ENCODE measurements around the gene SESTD1. TPM values are rescaled to one million over a fixed set of nuclear protein-coding genes. Genes with fewer than 3 reads are reported as not detected.

The SESTD1 gene
- total and polyA plus RNA-seq, 2 donors = 4.4 to 9.4 TPM

- Histone ChIP-seq H3K36me3 (ENCODE audit: control insufficient read depth in 2 of 2, insufficient read depth in 2 of 2, low read length in 1 of 2) (peaks cover 0 to 16% of the 10 kb centered on the region in 2 donors), H3K9me3 (ENCODE audit: control insufficient read depth in 2 of 2, insufficient read depth in 1 of 2, low read length in 1 of 2) (no peaks in the 10 kb centered on the region), H3K27ac (ENCODE audit: low read depth in 1 of 2, low read length in 1 of 2) (no peak overlapping the region), H3K4me1 (ENCODE audit: control insufficient read depth in 2 of 2, insufficient read depth in 2 of 2, low read length in 2 of 2) (no peaks in the 10 kb centered on the region), H3K27me3 (ENCODE audit: control insufficient read depth in 2 of 2, insufficient read depth in 1 of 2, low read length in 1 of 2) (no peaks in the 10 kb centered on the region), H3K4me3 (ENCODE audit: low read length in 2 of 2) (no peak overlapping the region)
- DNase-seq (ENCODE audit: low read depth in 6 of 9, low spot score in 9 of 9) = no peak
- 33% methylated on average over 1 of the region's 1 CpG for WGBS
Measured at GRCh38 chr2:179170901-179171300, 93.7 kb downstream of the SESTD1 start.

- Histone ChIP-seq H3K27ac (ENCODE audit: low read depth in 1 of 2, low read length in 1 of 2) (no peak overlapping the region), H3K4me1 (ENCODE audit: control insufficient read depth in 2 of 2, insufficient read depth in 2 of 2, low read length in 2 of 2) (no peaks in the 10 kb centered on the region), H3K27me3 (ENCODE audit: control insufficient read depth in 2 of 2, insufficient read depth in 1 of 2, low read length in 1 of 2) (no peaks in the 10 kb centered on the region), H3K36me3 (ENCODE audit: control insufficient read depth in 2 of 2, insufficient read depth in 2 of 2, low read length in 1 of 2) (peaks cover 0 to 1% of the 10 kb centered on the region in 2 donors), H3K4me3 (ENCODE audit: low read length in 2 of 2) (no peak overlapping the region), H3K9me3 (ENCODE audit: control insufficient read depth in 2 of 2, insufficient read depth in 1 of 2, low read length in 1 of 2) (no peaks in the 10 kb centered on the region)
- DNase-seq (ENCODE audit: low read depth in 6 of 9, low spot score in 9 of 9) = no peak
- 94% methylated on average over 3 of the region's 3 CpGs for WGBS
Measured at GRCh38 chr2:179165356-179166000, 99.2 kb downstream of the SESTD1 start.

- WGBS = 46% methylated on average over 1 of the region's 1 CpG
- H3K36me3 ChIP-seq (ENCODE audit: control insufficient read depth in 2 of 2, insufficient read depth in 2 of 2, low read length in 1 of 2) = peaks cover 7 to 19% of the 10 kb centered on the region in 2 donors
Measured at GRCh38 chr2:179141206-179141605, 123.4 kb downstream of the SESTD1 start.

GRCh38 chr2:179140571-179140970, 124.1 kb downstream of the SESTD1 start:
- H3K36me3 ChIP-seq (ENCODE audit: control insufficient read depth in 2 of 2, insufficient read depth in 2 of 2, low read length in 1 of 2) = peaks cover 7 to 19% of the 10 kb centered on the region in 2 donors
- H3K4me1 ChIP-seq (ENCODE audit: control insufficient read depth in 2 of 2, insufficient read depth in 2 of 2, low read length in 2 of 2) = no peaks in the 10 kb centered on the region
- no peak overlapping the region for H3K27ac ChIP-seq (ENCODE audit: low read depth in 1 of 2, low read length in 1 of 2)
- H3K4me3 ChIP-seq (ENCODE audit: low read length in 2 of 2) = no peak overlapping the region
- H3K27me3 ChIP-seq (ENCODE audit: control insufficient read depth in 2 of 2, insufficient read depth in 1 of 2, low read length in 1 of 2) = no peaks in the 10 kb centered on the region
- H3K9me3 ChIP-seq (ENCODE audit: control insufficient read depth in 2 of 2, insufficient read depth in 1 of 2, low read length in 1 of 2) = no peaks in the 10 kb centered on the region
- no peak for DNase-seq (ENCODE audit: low read depth in 6 of 9, low spot score in 9 of 9)
- 98% methylated on average over 4 of the region's 4 CpGs for WGBS

More at GRCh38 chr2:179141206-179141605, 123.4 kb downstream of the SESTD1 start:
- Histone ChIP-seq H3K4me3 (ENCODE audit: low read length in 2 of 2) (no peak overlapping the region), H3K27ac (ENCODE audit: low read depth in 1 of 2, low read length in 1 of 2) (no peak overlapping the region), H3K4me1 (ENCODE audit: control insufficient read depth in 2 of 2, insufficient read depth in 2 of 2, low read length in 2 of 2) (no peaks in the 10 kb centered on the region), H3K9me3 (ENCODE audit: control insufficient read depth in 2 of 2, insufficient read depth in 1 of 2, low read length in 1 of 2) (no peaks in the 10 kb centered on the region), H3K27me3 (ENCODE audit: control insufficient read depth in 2 of 2, insufficient read depth in 1 of 2, low read length in 1 of 2) (no peaks in the 10 kb centered on the region)
- no peak for DNase-seq (ENCODE audit: low read depth in 6 of 9, low spot score in 9 of 9)

GRCh38 chr2:179139506-179139905, 125.1 kb downstream of the SESTD1 start:
- no peak for DNase-seq (ENCODE audit: low read depth in 6 of 9, low spot score in 9 of 9)
- Histone ChIP-seq H3K4me1 (ENCODE audit: control insufficient read depth in 2 of 2, insufficient read depth in 2 of 2, low read length in 2 of 2) (no peaks in the 10 kb centered on the region), H3K4me3 (ENCODE audit: low read length in 2 of 2) (no peak overlapping the region), H3K9me3 (ENCODE audit: control insufficient read depth in 2 of 2, insufficient read depth in 1 of 2, low read length in 1 of 2) (no peaks in the 10 kb centered on the region), H3K27me3 (ENCODE audit: control insufficient read depth in 2 of 2, insufficient read depth in 1 of 2, low read length in 1 of 2) (no peaks in the 10 kb centered on the region), H3K36me3 (ENCODE audit: control insufficient read depth in 2 of 2, insufficient read depth in 2 of 2, low read length in 1 of 2) (peaks cover 7 to 19% of the 10 kb centered on the region in 2 donors), H3K27ac (ENCODE audit: low read depth in 1 of 2, low read length in 1 of 2) (no peak overlapping the region)
- 94% methylated on average over 4 of the region's 4 CpGs for WGBS

GRCh38 chr2:179137200-179137759, 127.4 kb downstream of the SESTD1 start:
- 97% methylated on average over 1 of the region's 1 CpG for WGBS
- no peaks in the 10 kb centered on the region for H3K9me3 ChIP-seq (ENCODE audit: control insufficient read depth in 2 of 2, insufficient read depth in 1 of 2, low read length in 1 of 2)
- no peak for DNase-seq (ENCODE audit: low read depth in 6 of 9, low spot score in 9 of 9)
- H3K27me3 ChIP-seq (ENCODE audit: control insufficient read depth in 2 of 2, insufficient read depth in 1 of 2, low read length in 1 of 2) = no peaks in the 10 kb centered on the region
- peaks cover 4 to 12% of the 10 kb centered on the region in 2 donors for H3K36me3 ChIP-seq (ENCODE audit: control insufficient read depth in 2 of 2, insufficient read depth in 2 of 2, low read length in 1 of 2)
- no peak overlapping the region for H3K27ac ChIP-seq (ENCODE audit: low read depth in 1 of 2, low read length in 1 of 2)
- H3K4me3 ChIP-seq (ENCODE audit: low read length in 2 of 2) = no peak overlapping the region
- no peaks in the 10 kb centered on the region for H3K4me1 ChIP-seq (ENCODE audit: control insufficient read depth in 2 of 2, insufficient read depth in 2 of 2, low read length in 2 of 2)

- 100% methylated on average over 1 of the region's 1 CpG for WGBS
- no peaks in the 10 kb centered on the region for H3K9me3 ChIP-seq (ENCODE audit: control insufficient read depth in 2 of 2, insufficient read depth in 1 of 2, low read length in 1 of 2)
- no peaks in the 10 kb centered on the region for H3K36me3 ChIP-seq (ENCODE audit: control insufficient read depth in 2 of 2, insufficient read depth in 2 of 2, low read length in 1 of 2)
- H3K27me3 ChIP-seq (ENCODE audit: control insufficient read depth in 2 of 2, insufficient read depth in 1 of 2, low read length in 1 of 2) = no peaks in the 10 kb centered on the region
- no peaks in the 10 kb centered on the region for H3K4me1 ChIP-seq (ENCODE audit: control insufficient read depth in 2 of 2, insufficient read depth in 2 of 2, low read length in 2 of 2)
- H3K4me3 ChIP-seq (ENCODE audit: low read length in 2 of 2) = no peak overlapping the region
- no peak overlapping the region for H3K27ac ChIP-seq (ENCODE audit: low read depth in 1 of 2, low read length in 1 of 2)
- DNase-seq (ENCODE audit: low read depth in 6 of 9, low spot score in 9 of 9) = no peak
Measured at GRCh38 chr2:179133016-179133415, 131.6 kb downstream of the SESTD1 start.

- 91% methylated on average over 2 of the region's 2 CpGs for WGBS
- H3K4me1 ChIP-seq (ENCODE audit: control insufficient read depth in 2 of 2, insufficient read depth in 2 of 2, low read length in 2 of 2) = no peaks in the 10 kb centered on the region
- no peak overlapping the region for H3K27ac ChIP-seq (ENCODE audit: low read depth in 1 of 2, low read length in 1 of 2)
- H3K9me3 ChIP-seq (ENCODE audit: control insufficient read depth in 2 of 2, insufficient read depth in 1 of 2, low read length in 1 of 2) = no peaks in the 10 kb centered on the region
- no peak for DNase-seq (ENCODE audit: low read depth in 6 of 9, low spot score in 9 of 9)
- H3K36me3 ChIP-seq (ENCODE audit: control insufficient read depth in 2 of 2, insufficient read depth in 2 of 2, low read length in 1 of 2) = no peaks in the 10 kb centered on the region
- no peak overlapping the region for H3K4me3 ChIP-seq (ENCODE audit: low read length in 2 of 2)
- H3K27me3 ChIP-seq (ENCODE audit: control insufficient read depth in 2 of 2, insufficient read depth in 1 of 2, low read length in 1 of 2) = no peaks in the 10 kb centered on the region
Measured at GRCh38 chr2:179132076-179132475, 132.6 kb downstream of the SESTD1 start.

GRCh38 chr2:179130560-179130959, 134.1 kb downstream of the SESTD1 start:
- no peaks in the 10 kb centered on the region for H3K9me3 ChIP-seq (ENCODE audit: control insufficient read depth in 2 of 2, insufficient read depth in 1 of 2, low read length in 1 of 2)
- no peak overlapping the region for H3K4me3 ChIP-seq (ENCODE audit: low read length in 2 of 2)
- no peaks in the 10 kb centered on the region for H3K4me1 ChIP-seq (ENCODE audit: control insufficient read depth in 2 of 2, insufficient read depth in 2 of 2, low read length in 2 of 2)
- H3K27ac ChIP-seq (ENCODE audit: low read depth in 1 of 2, low read length in 1 of 2) = no peak overlapping the region
- no peaks in the 10 kb centered on the region for H3K27me3 ChIP-seq (ENCODE audit: control insufficient read depth in 2 of 2, insufficient read depth in 1 of 2, low read length in 1 of 2)
- H3K36me3 ChIP-seq (ENCODE audit: control insufficient read depth in 2 of 2, insufficient read depth in 2 of 2, low read length in 1 of 2) = no peaks in the 10 kb centered on the region
- no peak for DNase-seq (ENCODE audit: low read depth in 6 of 9, low spot score in 9 of 9)

Data from thymus (tissue), 11 donors.